NCI-H1694 treated with DMSO at 0.1 percent for 48 hours (cell line): ENCODE results near the gene TNFSF10.
"Not testable (repeated sequence)": the region's sequence is repeated elsewhere in the genome, so short reads cannot be mapped to it uniquely, and the experiment has no call there.

Source experiments
- DNase-seq: peaks from one replicate; lab custom pipeline; 2025; lab: John Stamatoyannopoulos, UW

The TNFSF10 gene

DNA sequence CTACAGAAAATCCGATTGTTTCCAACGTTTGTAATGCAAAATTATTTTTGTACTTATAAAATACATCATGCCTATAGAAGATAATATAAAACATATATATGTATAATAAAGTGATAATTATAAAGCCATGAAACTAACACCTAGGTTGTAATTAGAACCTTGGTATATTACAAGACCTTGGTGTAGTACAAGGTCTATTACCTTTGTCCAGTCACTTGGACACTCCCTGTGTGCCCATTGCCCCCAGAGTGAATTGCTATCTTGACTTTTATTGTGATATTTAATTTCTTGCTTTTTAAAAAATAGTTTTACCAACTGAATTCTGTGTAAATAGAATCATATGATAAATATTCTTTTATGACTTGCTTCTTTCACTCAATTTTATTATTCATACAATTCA, 20.7 kb upstream of the TNFSF10 start:
- DNase-seq: no peak

DNA sequence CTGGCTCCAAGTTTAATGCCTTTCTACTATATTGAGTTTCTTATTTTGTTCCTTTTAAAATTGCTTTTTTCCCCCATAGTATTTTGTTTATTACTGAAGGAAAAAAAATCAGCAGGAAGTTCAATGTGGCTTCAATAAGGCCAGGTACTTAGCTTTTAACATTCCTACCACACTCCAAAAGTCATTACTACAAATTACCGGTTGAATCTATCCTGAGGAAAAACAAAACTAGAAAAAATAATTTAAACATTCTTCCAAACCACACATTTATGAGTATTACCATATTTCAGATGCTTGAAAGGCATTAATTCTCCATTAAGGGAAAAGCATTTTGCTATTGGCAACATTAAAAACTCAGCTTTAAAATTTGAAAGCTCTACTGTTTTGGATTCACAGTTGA, 20.2 kb upstream of the TNFSF10 start:
- no peak for DNase-seq

DNA sequence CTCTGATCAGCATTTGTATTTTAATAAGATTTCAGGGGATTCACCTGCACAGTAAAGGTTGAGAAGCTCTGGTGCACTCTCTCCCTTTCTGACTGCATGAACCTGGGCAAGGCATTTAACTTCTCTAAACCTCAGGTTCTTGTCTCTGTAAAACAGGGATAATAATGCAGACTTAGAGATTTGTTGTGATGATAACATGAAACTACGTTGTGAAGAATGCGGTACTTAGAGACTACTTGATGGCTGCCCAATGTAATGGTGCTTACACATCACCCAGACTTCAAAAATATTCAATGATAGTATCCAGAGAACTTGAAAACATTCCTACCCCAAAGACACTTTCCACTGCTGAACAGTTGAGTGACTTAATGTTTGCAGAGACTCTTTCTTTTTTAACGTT, 19.8 kb upstream of the TNFSF10 start:
- DNase-seq: no peak

DNA sequence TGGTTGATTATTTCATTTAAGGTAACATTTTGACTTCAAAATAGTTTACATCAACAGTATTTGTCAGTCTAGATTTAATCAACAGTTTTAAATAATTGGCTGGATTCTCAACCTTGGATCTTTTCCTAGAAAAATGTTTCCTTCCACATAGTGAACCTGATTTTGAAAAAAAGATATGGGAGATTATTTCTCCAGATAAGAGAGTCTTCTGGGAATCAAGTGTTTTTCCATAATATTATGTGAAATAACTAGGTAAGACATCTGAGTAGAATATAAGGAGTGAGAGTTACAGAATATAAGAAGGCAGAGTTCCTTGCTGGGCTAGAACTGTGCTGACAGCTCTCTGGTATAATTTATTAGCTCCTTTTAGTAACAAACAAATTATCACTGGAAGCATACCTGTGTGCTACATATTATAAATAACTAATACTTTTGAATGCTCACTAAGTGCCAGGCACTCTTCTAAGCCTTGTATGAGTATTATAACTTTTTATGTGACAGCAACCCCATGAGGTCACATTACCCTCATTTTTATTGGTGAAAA, 18.8 kb upstream of the TNFSF10 start:
- no peak for DNase-seq

DNA sequence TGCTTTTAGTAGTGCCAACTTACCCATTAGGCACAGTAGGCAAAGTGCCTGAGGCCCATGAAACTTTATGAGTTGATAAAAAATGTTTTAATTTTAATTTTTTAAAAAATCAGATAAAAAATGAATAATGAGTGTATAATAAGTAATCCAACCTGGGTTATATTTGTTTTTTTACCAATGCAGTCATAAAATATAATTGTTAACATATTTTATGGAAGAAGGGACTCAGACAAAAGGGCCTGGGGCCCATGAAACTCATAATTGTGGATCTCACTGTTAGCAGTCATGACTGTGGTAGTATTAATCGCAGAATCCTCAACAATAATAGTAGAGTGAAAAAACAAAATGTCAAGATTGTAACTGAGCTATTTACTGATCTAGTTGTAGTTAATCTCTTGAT, 16.8 kb upstream of the TNFSF10 start:
- DNase-seq: no peak

DNA sequence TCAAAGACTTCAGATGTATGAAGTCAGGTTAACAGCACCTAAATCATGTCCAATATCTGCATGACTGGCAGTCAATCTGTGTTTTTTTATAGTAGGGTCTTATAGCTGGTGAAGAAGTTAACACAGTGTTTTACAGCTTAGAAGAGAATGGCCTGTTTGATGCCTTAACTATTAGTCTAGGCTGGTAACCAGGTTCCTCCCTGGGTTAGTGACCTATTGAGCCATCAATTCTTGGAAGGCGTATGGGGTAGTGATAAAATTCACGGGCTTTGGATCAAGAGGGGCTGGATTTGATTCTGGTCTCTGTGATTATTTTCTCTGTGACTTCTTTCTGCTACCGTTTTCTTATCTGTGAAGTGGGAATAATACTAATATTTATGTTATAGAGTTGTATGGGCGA, 16.0 kb upstream of the TNFSF10 start:
- DNase-seq: no peak

DNA sequence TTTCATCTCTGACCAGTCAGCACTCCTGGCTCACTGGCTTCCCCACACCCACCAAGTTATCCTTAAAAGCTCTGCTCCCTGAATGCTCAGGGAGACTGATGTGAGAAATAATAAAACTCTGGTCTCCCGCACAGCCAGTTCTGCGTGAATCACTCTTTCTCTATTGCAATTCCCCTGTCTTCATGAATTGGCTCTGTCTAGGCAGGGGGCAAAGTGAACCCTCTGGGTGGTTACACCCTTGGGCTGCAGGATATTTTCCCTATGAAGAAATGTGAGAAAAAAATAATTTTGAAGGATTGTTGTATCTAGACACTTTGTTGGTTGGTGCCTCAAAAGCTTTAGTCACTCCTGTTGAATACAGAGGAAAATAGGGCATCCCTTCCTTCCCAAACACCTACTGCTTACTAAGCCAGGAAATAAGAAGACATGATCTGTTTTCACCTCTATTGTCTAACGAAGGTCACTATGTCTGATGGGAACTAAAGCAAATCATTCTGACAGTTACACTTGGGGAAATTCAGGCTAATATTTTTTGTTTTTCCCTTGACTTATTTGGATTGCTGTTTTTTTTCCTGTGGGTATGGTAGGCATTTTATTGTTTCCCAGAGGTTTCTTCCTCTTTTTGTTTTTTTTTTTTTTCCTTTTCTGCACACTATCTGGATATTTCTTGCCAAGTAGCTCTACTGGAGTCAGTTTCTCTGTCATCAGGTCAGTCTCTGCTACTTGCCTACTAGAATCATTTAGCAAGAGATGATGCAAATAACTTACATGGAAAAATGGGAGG, 15.3 kb upstream of the TNFSF10 start:
- DNase-seq: no peak

DNA sequence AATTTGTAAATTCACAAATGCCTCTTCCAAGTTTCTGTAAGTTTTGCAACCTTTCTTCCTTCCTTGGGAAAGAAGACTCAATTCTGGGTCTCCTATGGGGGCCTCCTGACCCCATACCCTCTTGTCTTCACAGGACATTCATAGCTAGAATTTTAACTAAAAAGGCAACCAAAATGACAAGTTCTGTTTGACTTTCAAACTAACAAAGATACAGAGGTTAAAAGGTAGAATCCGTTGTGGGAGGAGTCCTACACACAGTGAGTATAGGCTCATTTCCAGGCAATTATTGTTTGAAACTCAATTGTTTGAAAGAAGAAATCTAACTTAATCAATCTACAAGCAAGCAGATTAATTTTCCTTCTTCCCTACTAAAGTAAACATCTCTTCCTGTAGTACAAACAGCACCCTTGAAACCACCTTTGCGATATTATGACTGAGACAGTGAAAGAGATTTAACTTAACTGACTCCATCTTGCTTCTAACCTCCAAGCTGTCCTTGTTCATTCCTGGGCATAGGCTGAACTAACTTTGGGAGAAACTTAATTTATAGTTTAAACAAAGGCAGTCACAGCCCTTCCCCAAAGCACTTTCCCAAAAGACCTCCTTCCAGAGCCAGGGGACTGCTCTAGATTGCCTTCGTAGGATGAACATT, 14.4 kb upstream of the TNFSF10 start:
- no peak for DNase-seq

DNA sequence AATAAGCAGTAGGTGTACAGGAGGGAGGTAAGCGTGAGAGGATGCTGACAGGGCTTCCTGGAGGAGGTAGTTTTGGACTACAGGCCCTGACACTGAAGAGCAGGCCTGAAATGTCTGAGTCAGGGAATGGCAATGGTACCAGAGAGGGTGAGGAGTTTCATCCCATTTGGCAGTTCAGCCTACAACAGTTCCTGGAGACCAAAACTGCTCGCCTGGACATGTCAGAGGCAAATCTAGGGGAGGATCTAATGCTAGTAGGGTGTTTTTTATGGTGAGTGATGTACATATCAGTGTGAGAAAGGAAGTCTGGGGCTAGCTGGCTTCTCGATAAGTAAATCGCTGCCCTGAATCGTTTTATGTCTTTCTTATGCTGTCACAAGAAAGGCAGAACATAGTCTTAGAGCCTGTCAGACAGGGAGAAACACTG, 13.8 kb upstream of the TNFSF10 start:
- no peak for DNase-seq

DNA sequence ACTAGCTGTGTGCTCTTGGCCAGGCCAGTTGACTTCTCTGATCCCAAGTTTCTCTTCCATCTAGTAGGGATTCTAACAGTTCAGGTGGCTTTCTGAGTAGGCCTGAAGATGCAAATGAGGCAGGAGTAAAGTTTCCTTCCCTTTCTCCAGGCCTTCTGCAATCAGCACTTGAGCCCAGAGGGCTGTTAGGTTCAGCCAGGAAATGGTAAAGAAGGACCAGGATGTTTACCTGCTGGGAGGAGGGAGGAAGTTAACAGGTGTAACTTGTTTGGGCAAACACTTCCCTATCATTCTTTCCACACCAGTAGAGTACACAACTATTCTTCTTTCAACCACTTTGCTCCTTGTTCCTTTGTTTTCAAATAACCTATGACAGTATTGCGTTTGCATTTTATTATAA, 13.3 kb upstream of the TNFSF10 start:
- DNase-seq: no peak

DNA sequence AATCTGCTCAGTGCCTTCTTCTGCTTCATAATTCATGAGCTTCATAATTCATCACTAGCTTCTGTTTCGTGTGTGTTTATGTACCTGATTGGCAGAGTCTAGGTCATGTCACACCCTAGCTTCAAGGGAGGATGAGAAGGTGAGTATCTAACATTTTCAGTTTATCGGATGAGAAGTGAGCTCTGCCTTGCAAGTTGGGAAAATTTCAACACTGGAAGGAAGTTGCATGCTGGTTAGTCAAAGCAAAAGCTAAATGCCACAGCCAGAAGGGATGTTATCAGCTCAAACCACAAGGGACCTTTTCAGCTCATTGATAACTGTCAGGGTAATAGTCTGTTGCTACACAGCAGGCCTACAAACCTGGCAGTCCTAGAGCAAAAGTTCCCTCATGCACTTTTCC, 7.3 kb upstream of the TNFSF10 start:
- no peak for DNase-seq

DNA sequence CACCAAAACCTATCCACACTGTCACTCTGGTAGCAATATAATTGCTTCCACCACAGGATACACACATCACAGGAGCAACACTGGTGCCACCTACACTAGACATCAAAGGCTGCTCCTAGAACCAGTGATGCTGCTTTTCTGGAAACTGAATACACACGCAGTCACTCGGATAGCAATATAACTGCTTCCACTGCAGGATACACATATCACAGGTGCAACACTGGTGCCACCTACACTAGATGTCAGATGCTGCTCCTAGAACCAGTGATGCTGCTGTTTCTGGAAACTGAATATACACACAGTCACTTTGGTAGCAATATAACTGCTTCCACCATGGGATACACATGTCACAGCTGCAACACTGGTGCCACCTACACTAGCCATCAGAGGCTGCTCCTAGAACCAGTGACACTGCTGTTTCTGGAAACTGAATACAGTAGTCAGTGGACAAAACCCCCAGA, 6.9 kb upstream of the TNFSF10 start:
- no peak for DNase-seq

DNA sequence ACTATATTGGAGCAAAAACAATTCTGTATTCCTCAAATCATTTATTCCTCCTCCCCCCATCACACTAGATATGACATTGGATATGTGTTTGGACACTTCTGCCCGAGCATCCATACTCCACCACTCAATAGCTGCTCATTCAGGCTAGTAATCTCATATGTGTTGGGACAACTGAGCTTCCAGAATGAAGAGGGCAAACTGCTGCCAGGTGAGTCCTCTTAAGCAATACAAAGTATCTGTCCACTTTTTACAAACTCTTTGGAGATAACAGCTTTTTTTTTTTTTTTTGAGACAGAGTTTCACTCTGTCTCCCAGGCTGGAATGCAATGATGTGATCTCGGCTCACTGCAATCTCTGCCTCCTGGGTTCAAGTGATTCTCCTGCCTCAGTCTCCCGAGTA, 5.4 kb upstream of the TNFSF10 start:
- no peak for DNase-seq

DNA sequence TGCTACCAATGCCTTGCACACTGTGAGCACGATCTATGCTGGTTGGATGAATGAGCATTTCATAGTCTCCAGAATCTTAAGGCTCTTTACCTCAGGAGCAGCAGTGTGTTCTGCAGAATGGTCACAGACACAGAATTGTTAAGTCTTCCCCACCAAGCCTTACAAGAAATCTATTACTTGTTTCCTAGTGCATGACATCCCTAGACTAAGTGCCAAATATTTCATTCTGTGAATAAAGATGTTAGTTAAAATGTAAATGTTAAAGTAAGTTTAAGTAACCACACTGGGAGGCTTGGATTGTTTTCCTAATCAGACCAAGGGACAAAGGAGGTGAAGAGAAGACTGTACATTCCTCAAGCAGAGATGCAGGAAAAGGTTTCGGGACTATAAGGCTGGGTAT, 4.1 kb upstream of the TNFSF10 start:
- DNase-seq: no peak

DNA sequence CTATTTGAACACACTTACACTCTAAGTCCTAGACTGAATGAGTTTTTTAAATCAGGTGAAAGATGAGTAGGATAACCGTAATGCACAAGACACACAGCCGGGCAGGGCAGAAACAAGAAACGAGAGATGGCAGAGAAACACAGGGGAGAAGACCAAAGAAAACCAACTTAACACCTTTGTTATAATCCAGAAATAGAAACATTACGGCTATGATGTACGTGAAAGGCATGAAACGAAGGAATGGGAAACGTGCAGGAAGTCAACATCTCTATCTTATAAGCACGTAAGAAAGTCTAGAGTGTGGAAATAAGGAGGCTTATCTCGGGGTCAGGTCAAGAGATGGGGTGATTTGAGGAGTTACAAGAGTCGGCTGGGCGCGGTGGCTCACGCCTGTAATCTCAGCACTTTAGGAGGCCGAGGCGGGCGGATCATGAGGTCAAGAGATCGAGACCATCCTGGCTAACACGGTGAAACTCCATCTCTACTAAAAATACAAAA, 1.9 kb upstream of the TNFSF10 start:
- no peak for DNase-seq

DNA sequence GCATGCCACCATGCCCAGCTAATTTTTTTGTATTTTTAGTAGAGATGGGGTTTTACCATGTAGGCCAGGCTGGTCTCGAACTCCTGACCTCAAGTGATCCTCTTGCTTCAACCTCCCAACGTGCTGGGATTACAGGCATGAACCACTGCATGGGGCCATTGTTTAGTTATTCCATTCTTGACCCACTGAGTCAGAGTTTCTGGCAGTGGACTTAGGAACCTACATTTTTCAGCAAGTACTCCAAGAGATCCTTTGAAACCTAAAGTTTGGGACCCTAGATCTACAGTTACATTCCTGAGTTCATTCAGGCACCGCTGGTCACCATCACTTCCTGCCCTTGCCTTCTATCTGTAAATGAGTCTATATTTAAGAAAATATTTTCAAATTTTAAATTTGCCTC, 1.4 kb upstream of the TNFSF10 start:
- DNase-seq: no peak

DNA sequence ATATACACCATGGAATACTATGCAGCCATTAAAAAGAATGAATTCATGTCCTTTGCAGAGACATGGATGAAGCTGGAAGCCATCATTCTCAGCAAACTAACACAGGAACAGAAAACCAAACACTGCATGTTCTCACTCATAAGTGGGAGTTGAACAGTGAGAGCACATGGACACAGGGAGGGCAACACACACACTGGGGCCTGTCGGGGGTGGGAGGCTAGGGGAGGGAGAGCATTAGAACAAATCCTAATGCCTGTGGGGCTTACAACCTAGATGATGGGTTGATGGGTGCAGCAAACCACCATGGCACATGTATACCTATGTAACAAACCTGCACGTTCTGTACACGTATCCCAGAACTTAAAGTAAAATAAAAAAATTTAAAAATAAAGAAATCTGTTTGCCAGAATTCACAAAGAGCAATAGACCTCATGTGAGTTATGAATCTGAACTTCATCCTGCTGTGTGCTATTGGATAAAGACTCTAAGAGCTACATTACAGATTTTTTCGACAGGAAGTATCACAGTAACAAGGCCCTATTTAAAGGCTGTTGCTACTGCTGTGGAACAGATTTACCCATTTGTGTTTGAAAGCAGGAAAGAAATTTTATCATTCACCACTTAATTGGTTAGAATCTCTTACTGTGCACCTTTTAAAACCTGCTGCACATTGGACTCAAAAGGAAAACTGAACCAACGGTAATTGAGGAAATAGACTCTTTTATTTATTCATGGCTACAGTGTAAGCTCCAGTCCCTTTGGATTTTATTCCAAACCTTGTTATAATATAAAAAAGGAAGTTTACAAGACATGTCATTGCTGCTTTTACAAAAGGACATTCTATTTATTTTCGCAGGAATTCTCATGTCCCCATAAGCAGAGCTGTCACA, 1.1 kb downstream of the TNFSF10 start:
- DNase-seq: not testable (repeated sequence)

DNA sequence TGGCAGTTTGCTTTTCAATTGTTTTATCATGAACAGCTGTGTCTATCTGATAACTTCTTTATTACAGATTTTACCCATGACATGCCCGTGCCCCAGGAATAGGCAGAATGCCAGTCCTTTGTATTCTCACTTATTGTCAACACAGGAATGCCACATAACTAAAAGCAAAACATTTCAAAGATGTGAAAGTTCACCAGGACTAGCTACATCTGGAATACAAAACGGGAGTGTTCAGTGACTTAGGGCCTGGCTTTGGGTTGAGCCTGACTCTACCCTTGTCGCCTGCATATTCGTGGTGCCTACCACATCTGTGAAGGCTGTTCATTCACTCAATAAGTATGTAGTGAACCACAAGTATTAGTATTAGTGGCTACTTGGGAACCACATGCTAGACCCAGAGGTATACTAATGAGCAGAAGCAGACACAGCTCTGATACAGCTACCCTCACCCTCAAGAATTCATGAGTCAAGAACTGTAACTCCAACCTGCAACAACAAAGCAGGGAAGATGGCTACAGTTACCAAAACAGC, 2.9 kb downstream of the TNFSF10 start:
- DNase-seq: no peak

DNA sequence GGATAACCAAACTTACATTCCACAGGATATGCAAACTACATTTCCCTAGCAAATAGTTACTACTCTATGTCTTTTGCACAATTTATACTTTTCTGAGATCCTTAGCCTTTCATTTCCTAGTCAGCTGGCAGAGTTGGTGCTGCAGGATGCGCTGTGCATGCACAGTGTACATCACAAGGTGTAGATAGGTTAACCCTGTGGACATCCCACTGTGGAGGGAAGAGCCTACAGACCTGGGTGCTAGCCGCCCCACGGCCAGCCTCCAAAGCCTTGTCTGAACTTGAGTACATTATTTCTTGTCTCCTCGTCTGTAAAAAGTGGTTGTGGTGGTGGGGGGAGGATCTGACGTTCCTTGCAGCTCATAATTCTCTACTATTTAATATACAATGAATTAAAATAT, 3.5 kb downstream of the TNFSF10 start:
- no peak for DNase-seq

DNA sequence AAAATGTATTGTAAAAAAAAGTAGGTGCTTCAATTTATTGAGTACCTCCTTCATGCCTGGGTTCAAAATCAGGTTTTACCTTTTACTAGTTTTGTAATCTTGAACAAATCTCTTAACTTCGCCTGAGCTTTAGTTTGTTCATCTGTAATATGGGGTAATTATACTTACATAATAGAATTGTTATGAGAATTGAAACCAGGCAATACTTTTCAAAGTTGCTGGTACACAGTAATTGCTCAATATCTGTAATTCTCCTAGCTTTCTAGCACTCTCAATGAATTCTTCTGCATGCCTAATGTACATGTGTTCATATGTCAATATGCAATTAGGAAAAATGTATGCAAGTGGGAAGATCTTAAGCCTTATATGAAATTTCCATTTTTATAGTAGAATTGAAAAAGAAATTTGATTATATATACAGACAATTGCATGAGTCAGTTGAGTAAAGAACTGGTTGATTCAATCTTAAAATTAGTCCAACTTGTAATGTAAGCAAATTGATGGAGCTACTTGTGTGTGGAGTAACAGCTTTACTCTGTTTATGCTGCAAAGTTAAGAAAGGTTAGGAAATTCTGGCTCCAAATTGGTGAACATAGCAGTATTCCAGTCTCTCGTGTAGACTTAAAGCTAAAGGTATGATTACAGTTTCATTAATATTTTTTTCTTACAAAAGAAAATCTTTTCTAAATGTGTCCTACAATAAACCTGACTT, 4.1 kb downstream of the TNFSF10 start:
- no peak for DNase-seq

DNA sequence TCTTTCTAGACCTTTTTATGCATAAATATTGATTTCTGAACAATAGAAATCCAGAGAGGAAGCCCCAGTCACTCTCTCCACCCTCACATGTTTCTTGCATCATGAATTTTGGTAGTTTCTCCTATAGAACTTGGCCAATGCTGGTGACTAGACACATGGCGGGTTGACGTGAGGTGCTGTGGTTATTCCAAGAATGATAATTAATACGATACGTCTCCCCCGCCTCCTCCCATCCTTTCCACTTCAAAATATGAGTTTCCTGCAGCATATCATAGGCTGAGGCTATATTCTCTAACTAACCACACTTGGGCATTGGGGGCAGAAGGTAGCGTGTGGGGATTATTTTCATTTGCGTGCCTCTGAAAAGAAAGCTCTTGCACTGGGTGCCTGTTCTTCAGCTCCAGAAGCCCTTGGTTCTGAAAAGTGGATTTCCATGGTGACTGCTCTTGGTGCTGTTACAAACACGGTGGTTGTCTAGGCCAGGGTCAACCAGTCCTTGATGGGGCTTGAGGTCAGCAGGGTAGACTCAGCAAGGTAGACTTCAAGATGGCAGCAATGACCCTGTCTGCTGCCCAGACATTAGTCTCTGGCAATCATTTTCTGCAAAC, 5.3 kb downstream of the TNFSF10 start:
- no peak for DNase-seq
